Measurements from ENCODE around the gene SORCS2. TPM values are rescaled to one million over a fixed set of nuclear protein-coding genes. Genes with fewer than 3 reads are reported as not detected.

The SORCS2 gene
- total RNA-seq, 1 donor from 2014 or later, result 13.8 TPM

DNA sequence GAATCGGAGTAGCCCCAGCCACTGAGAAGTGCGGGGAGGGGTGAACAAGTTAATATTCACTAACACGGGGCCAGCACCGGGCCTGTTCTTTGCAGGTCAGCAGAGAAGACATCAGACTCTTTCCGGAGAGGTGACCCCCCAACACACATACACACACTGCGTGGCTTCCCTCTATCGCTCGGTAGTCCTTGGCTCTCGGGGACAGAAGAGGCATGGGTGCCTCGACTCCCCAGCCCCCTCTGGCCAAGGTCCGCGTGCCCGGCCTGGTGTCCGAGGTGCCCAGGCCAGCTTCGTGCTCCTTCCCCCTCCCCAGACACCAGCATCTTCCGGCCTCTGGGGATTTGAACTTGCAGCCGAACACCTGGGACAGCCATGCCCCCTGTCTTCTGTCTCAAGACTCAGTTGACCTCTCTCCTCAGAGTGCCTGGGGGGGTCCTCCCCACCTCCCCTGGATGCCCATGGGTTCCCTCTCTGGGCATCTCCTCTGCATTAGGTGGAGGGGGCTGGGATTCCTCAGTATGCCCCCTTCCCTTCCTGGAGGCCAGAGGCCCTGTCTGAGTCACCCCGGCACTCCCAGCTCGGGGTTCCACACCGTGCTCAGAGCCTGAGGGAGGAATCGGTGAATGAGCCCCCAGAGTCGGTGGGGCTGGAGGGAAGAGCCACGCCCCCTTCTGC lies 104.5 kb downstream of the SORCS2 start:
- Mint-ChIP-seq H3K4me1 (ENCODE audit: low read depth, unreplicated experiment) (peaks cover 5% of the 10 kb centered on the region), H3K4me3 (ENCODE audit: unreplicated experiment) (no peak overlapping the region), H3K36me3 (ENCODE audit: low read depth, unreplicated experiment) (peaks cover 9% of the 10 kb centered on the region), H3K9me3 (ENCODE audit: unreplicated experiment) (peaks cover 3% of the 10 kb centered on the region), H3K27me3 (ENCODE audit: low read depth, unreplicated experiment) (peaks cover 34% of the 10 kb centered on the region), H3K27ac (ENCODE audit: unreplicated experiment) (no peak overlapping the region)
- H3K4me3 ChIP-seq (ENCODE audit: insufficient read depth, low read depth, low read length), result no peak overlapping the region
- DNase-seq (ENCODE audit: low read depth), result no peak
- H3K9ac ChIP-seq (ENCODE audit: low read length), result no peak overlapping the region
- no peak overlapping the region for H2AFZ ChIP-seq (ENCODE audit: low read depth, low read length)
- H3K27me3 ChIP-seq (ENCODE audit: insufficient read depth, low read length), result peaks cover 5% of the 10 kb centered on the region
- H3K4me1 ChIP-seq (ENCODE audit: insufficient read depth, low read length), result peaks cover 7% of the 10 kb centered on the region
- H3K9me3 ChIP-seq (ENCODE audit: insufficient read depth, low read depth, low read length), result no peaks in the 10 kb centered on the region
- peaks cover 69% of the 10 kb centered on the region for H4K20me1 ChIP-seq (ENCODE audit: insufficient read depth, low read length)
- H3K4me2 ChIP-seq (ENCODE audit: low read length), result no peak overlapping the region
- H3K27ac ChIP-seq (ENCODE audit: low read depth, low read length), result no peak overlapping the region
- H3K79me2 ChIP-seq (ENCODE audit: insufficient read depth, low read length), result peaks cover 2% of the 10 kb centered on the region
- FAIRE-seq, result no peak
- no peaks in the 10 kb centered on the region for H3K36me3 ChIP-seq (ENCODE audit: insufficient read depth, low read length)
- TF ChIP-seq, protein P1, sequence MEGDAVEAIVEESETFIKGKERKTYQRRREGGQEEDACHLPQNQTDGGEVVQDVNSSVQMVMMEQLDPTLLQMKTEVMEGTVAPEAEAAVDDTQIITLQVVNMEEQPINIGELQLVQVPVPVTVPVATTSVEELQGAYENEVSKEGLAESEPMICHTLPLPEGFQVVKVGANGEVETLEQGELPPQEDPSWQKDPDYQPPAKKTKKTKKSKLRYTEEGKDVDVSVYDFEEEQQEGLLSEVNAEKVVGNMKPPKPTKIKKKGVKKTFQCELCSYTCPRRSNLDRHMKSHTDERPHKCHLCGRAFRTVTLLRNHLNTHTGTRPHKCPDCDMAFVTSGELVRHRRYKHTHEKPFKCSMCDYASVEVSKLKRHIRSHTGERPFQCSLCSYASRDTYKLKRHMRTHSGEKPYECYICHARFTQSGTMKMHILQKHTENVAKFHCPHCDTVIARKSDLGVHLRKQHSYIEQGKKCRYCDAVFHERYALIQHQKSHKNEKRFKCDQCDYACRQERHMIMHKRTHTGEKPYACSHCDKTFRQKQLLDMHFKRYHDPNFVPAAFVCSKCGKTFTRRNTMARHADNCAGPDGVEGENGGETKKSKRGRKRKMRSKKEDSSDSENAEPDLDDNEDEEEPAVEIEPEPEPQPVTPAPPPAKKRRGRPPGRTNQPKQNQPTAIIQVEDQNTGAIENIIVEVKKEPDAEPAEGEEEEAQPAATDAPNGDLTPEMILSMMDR (IDR thresholded peaks at IDR 0.05; ENCODE audit: insufficient read depth, low read depth, low read length), result no peak

DNA sequence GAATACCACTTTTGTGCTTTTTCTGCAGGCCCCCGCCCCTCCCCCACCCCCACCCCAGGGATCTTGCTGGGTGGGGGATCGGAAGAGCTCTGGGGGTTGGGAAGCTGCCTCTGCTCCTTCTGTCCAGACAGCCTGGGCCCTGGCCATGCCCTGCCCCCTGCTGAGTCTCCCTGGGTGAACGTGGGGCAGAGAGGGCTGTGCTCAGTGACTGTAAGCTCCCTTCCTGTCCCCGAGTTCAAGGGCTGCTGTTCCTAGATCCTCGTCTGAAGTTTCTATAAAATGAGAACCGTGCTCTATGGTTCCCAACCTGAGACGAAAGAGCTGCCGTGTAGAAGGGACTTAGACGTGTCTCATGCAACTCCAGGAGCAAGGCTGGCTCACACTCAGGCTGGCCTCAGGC lies 105.0 kb downstream of the SORCS2 start:
- DNase-seq (ENCODE audit: low read depth) (no peak), FAIRE-seq (no peak)
- H3K9me3 Mint-ChIP-seq (ENCODE audit: unreplicated experiment), result peaks cover 3% of the 10 kb centered on the region
- H3K36me3 ChIP-seq (ENCODE audit: insufficient read depth, low read length), result no peaks in the 10 kb centered on the region
- TF ChIP-seq, protein P1 (IDR thresholded peaks at IDR 0.05; ENCODE audit: insufficient read depth, low read depth, low read length), result no peak
- TF ChIP-seq EZH2 (IDR thresholded peaks at IDR 0.05; ENCODE audit: insufficient read depth, low read length), result no peak
- peaks cover 70% of the 10 kb centered on the region for H4K20me1 ChIP-seq (ENCODE audit: insufficient read depth, low read length)
- no peak overlapping the region for H2AFZ ChIP-seq (ENCODE audit: low read depth, low read length)
- H3K4me1 Mint-ChIP-seq (ENCODE audit: low read depth, unreplicated experiment), result peaks cover 5% of the 10 kb centered on the region
- H3K27ac ChIP-seq (ENCODE audit: low read depth, low read length), result no peak overlapping the region
- H3K36me3 Mint-ChIP-seq (ENCODE audit: low read depth, unreplicated experiment), result peaks cover 10% of the 10 kb centered on the region
- no peak overlapping the region for H3K4me2 ChIP-seq (ENCODE audit: low read length)
- H3K79me2 ChIP-seq (ENCODE audit: insufficient read depth, low read length), result peaks cover 2% of the 10 kb centered on the region
- no peaks in the 10 kb centered on the region for H3K9me3 ChIP-seq (ENCODE audit: insufficient read depth, low read depth, low read length)
- no peak overlapping the region for H3K4me3 Mint-ChIP-seq (ENCODE audit: unreplicated experiment)
- H3K9ac ChIP-seq (ENCODE audit: low read length), result no peak overlapping the region
- peaks cover 38% of the 10 kb centered on the region for H3K27me3 Mint-ChIP-seq (ENCODE audit: low read depth, unreplicated experiment)
- H3K4me1 ChIP-seq (ENCODE audit: insufficient read depth, low read length), result peaks cover 7% of the 10 kb centered on the region
- H3K4me3 ChIP-seq (ENCODE audit: insufficient read depth, low read depth, low read length), result no peak overlapping the region
- H3K27me3 ChIP-seq (ENCODE audit: insufficient read depth, low read length), result peaks cover 3% of the 10 kb centered on the region
- H3K27ac Mint-ChIP-seq (ENCODE audit: unreplicated experiment), result no peak overlapping the region

DNA sequence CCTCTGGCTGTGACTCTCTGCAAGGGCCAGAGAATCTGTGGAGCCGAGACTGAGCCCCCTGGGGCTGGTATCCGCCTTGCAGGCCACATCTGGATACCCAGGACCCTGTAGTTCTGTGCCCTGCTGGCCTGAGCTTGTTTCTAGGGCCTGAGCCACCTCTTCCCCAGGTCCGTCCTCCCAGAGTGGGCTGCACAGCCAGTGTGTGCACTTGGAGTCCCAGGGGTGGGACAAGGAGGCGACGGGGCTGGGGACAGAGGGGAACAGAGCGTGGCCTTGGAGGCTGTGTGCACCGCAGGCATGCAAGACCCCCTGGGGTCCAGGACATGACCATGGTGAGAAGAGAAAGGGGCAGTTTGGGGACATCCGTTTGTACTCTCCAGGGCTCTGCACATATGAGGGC lies 105.5 kb downstream of the SORCS2 start:
- H3K9me3 Mint-ChIP-seq (ENCODE audit: unreplicated experiment), result peaks cover 3% of the 10 kb centered on the region
- TF ChIP-seq EZH2 (IDR thresholded peaks at IDR 0.05; ENCODE audit: insufficient read depth, low read length), result no peak
- TF ChIP-seq, protein P1 (IDR thresholded peaks at IDR 0.05; ENCODE audit: insufficient read depth, low read depth, low read length), result no peak
- no peak overlapping the region for H3K27ac ChIP-seq (ENCODE audit: low read depth, low read length)
- FAIRE-seq (no peak), DNase-seq (ENCODE audit: low read depth) (no peak)
- H3K4me2 ChIP-seq (ENCODE audit: low read length), result no peak overlapping the region
- no peak overlapping the region for H3K27ac Mint-ChIP-seq (ENCODE audit: unreplicated experiment)
- no peak overlapping the region for H3K9ac ChIP-seq (ENCODE audit: low read length)
- H3K36me3 Mint-ChIP-seq (ENCODE audit: low read depth, unreplicated experiment), result peaks cover 10% of the 10 kb centered on the region
- no peak overlapping the region for H3K4me3 Mint-ChIP-seq (ENCODE audit: unreplicated experiment)
- no peaks in the 10 kb centered on the region for H3K9me3 ChIP-seq (ENCODE audit: insufficient read depth, low read depth, low read length)
- peaks cover 5% of the 10 kb centered on the region for H3K4me1 Mint-ChIP-seq (ENCODE audit: low read depth, unreplicated experiment)
- H3K27me3 Mint-ChIP-seq (ENCODE audit: low read depth, unreplicated experiment), result peaks cover 35% of the 10 kb centered on the region
- peaks cover 74% of the 10 kb centered on the region for H4K20me1 ChIP-seq (ENCODE audit: insufficient read depth, low read length)
- no peak overlapping the region for H2AFZ ChIP-seq (ENCODE audit: low read depth, low read length)
- peaks cover 4% of the 10 kb centered on the region for H3K27me3 ChIP-seq (ENCODE audit: insufficient read depth, low read length)
- no peaks in the 10 kb centered on the region for H3K36me3 ChIP-seq (ENCODE audit: insufficient read depth, low read length)
- H3K79me2 ChIP-seq (ENCODE audit: insufficient read depth, low read length), result peaks cover 2% of the 10 kb centered on the region
- peaks cover 7% of the 10 kb centered on the region for H3K4me1 ChIP-seq (ENCODE audit: insufficient read depth, low read length)
- H3K4me3 ChIP-seq (ENCODE audit: insufficient read depth, low read depth, low read length), result no peak overlapping the region

Data from astrocyte (in vitro differentiated cells and primary cell).